HG02571 (cell line): Measurements from ENCODE around the gene AMDHD2.
"Not testable (repeated sequence)": the region's sequence is repeated elsewhere in the genome, so short reads cannot be mapped to it uniquely, and the experiment has no call there.

ENCODE experiments used
- ATAC-seq: cut with Tn5 transposase; IDR thresholded peaks from one replicate; pipeline ENCODE4 v1.9.1; 2021; ENCODE audit warnings: mild to moderate bottlenecking, moderate library complexity; ENCODE audit not compliant: unreplicated experiment

The AMDHD2 gene, protein sequence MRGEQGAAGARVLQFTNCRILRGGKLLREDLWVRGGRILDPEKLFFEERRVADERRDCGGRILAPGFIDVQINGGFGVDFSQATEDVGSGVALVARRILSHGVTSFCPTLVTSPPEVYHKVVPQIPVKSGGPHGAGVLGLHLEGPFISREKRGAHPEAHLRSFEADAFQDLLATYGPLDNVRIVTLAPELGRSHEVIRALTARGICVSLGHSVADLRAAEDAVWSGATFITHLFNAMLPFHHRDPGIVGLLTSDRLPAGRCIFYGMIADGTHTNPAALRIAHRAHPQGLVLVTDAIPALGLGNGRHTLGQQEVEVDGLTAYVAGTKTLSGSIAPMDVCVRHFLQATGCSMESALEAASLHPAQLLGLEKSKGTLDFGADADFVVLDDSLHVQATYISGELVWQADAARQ

DNA sequence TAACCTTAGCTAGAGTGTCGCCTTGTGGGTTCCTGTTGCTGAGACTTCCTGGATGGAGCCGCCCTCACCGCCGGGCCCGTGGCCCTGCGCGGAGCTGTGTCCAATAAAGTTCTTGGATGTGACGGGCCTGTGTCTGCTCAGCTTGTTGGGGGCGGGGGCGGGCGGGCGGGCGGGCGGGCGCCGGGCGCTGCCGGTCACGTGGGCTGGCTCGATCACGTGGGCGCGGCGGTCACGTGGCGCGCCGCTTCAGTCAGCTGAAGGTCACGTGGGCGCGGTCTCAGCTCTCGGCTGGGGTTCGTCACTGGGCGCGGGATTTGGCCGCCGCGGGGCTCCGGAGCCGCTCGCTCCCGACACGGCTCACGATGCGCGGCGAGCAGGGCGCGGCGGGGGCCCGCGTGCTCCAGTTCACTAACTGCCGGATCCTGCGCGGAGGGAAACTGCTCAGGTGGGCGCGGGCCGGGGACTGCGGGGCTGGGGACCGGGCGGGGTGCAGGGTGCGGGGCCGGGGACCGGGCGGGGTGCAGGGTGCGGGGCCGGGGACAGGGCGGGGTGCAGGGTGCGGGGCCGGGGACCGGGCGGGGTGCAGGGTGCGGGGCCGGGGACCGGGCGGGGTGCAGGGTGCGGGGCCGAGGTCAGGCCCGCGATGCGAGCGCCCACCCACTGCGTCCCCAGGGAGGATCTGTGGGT, at the start of gene AMDHD2:
TSS of gene AMDHD2 (plus strand) at position 275 of the 687 bp plus-strand sequence. CDS start at position 363, 88 bp downstream.
- ATAC-seq = peak; percentile 45

DNA sequence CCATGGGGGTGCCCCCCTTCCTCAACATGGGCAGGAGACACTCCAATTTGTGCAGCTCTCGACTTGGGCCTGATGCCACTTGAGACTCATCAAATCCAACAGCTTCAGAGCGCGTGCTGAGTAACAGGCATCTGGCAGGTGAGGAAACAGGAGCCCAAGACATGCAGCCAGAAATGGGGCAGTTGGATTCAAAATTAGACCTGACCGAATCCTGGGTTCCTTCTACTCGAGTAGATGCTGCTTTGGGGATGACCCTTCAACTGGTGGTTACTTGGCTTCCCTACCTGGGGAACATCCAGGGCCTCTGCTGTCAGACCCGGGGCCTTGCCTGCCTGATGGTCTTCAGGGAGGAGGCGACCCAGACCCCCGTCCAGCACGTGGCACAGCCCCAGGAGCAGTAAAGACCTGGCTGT, 49.6 kb upstream of the AMDHD2 start:
- no peak for ATAC-seq

DNA sequence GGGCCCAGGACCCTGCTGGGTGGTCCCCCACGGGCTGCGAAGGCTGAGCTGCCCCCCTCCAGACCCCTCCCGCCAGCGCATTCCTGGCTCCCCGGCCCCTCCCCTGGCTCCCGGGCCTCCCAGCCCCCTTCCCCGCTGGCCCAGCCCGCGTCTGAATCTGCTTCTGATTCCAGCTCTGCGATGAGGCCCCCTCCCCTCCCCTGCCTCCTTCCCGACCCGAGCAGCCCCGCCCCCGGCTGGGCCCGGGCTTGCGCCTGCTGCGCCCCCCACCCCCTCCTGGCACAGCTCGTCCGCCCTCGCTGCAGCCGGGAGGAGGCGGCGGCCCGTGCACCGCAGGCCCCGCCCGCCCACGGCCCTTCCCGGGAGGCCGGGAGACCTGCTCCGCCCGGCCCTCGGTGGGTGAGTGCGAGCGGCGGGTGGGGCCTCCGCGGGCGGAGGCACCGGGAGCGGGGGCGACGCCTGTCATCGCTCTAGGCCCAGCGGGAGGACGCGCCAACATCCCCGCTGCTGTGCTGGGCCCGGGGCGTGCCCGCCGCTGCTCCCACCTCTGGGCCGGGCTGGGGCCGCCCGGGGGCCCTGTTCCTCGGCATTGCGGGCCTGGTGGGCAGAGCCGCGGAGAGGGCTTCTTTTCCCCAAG, 49.0 kb upstream of the AMDHD2 start, which contains the start of gene NTN3:
TSS of gene NTN3 (plus strand) at position 282 of the 637 bp plus-strand sequence. CDS start 405 bp downstream, outside the sequence.
- ATAC-seq = no peak

DNA sequence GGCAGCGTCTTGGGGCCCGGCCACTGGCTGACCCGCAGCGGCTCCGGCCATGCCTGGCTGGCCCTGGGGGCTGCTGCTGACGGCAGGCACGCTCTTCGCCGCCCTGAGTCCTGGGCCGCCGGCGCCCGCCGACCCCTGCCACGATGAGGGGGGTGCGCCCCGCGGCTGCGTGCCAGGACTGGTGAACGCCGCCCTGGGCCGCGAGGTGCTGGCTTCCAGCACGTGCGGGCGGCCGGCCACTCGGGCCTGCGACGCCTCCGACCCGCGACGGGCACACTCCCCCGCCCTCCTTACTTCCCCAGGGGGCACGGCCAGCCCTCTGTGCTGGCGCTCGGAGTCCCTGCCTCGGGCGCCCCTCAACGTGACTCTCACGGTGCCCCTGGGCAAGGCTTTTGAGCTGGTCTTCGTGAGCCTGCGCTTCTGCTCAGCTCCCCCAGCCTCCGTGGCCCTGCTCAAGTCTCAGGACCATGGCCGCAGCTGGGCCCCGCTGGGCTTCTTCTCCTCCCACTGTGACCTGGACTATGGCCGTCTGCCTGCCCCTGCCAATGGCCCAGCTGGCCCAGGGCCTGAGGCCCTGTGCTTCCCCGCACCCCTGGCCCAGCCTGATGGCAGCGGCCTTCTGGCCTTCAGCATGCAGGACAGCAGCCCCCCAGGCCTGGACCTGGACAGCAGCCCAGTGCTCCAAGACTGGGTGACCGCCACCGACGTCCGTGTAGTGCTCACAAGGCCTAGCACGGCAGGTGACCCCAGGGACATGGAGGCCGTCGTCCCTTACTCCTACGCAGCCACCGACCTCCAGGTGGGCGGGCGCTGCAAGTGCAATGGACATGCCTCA, 48.3 kb upstream of the AMDHD2 start:
- no peak for ATAC-seq

DNA sequence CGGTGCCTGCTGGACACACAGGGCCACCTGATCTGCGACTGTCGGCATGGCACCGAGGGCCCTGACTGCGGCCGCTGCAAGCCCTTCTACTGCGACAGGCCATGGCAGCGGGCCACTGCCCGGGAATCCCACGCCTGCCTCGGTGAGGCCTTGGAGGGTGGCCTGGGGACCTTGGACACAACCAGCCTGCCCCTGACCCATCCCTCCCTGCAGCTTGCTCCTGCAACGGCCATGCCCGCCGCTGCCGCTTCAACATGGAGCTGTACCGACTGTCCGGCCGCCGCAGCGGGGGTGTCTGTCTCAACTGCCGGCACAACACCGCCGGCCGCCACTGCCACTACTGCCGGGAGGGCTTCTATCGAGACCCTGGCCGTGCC, 47.7 kb upstream of the AMDHD2 start:
- ATAC-seq = no peak

DNA sequence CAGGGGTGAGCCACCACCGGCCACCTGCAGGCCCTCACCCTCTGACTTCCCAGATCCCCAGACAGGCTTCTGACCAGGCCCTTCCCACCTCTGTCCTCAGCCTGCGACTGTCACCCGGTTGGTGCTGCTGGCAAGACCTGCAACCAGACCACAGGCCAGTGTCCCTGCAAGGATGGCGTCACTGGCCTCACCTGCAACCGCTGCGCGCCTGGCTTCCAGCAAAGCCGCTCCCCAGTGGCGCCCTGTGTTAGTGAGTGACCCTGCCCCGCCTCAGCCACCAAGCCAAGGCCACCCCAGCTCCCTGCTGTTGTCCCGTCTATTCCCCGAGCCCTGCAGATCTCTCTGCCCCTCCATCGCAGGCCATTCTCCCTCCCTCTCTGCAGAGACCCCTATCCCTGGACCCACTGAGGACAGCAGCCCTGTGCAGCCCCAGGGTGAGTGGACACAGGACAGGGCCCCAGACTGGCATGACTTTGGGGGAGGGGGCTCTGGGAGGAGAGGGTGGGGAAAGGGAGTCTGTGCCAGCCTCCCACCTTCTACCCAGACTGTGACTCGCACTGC, 47.2 kb upstream of the AMDHD2 start:
- ATAC-seq = no peak

DNA sequence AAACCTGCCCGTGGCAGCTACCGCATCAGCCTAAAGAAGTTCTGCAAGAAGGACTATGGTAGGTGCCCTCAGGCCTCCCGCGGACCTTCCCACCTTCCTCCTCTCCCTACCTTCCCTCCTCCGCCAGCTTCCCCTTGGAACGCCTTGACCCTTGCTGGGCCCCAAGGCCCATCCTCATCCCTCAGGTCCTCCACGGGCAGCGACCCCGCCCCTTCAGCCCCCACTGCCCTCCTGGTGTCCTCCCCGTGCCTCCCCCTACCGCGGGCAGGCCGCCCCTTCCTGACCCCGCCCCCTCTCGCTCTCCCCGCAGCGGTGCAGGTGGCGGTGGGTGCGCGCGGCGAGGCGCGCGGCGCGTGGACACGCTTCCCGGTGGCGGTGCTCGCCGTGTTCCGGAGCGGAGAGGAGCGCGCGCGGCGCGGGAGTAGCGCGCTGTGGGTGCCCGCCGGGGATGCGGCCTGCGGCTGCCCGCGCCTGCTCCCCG, 46.7 kb upstream of the AMDHD2 start:
- ATAC-seq = no peak

DNA sequence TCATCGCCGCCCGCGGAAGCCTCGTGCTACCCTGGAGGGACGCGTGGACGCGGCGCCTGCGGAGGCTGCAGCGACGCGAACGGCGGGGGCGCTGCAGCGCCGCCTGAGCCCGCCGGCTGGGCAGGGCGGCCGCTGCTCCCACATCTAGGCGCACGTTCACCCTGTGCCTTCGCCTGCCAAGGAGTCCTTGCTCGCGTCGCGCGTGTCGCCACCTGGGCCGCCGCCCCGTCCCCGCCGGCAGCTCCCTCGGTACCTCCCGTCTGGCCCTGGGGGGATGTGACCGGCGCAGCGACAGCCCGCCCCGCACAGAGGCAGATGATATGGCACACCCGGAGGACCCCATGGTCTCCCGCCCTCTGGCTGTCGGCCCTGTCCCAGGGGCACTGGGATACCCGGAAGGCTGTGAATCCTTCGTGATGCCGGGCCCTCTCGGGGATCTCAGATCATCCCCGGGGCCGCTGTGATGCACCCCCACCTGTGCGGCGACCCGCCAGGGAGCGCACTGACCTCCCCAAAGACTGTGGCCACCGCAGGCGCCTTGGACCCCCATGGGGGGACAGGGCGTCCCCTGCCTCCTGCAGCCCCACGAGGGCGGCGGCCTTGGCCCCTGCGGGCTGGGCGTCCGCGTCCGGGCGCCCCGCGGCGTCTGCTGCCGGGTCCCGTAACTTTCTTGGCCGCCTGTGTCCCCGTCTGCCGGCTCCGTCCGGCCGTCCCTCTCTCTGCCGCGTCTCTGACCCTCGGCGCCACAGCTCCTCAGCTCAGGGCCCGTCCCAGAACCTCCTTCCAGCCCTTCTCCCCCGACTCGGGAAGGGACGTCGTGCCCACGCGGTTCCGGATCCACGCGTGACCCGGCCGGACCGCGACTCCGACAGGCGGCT, 45.9 kb upstream of the AMDHD2 start:
- no peak for ATAC-seq

DNA sequence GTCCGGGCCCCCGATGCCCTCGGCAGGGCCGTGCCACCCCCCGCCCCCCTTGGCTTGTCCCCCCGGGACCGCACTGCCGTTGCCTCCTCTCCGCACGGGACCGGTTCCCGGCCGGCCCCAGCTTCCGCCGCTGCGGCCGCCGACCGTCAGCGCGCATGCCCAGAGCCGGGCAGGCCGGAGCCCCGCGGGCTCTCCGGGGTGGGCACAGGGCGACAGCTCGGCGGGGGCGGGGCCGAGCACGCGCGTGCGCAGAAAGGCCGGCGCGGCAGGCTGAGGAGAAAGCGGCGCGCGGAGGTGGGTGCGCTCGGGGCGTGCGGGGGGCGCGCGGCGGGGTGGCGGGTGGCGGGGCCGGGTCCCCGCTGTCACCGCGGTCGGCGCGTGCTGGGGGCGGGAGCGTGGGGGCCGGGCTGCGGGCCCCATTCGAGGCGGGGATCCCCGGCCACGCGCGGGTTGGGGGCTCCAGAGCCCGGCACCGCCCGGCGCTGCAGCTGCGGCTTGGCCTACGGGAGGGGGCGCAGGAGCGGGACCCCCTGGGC, 45.2 kb upstream of the AMDHD2 start, which contains the start of gene TBC1D24:
TSS of gene TBC1D24 (plus strand) at position 251 of the 536 bp plus-strand sequence. CDS start 21,022 bp downstream, outside the sequence.
- peak; percentile 49 for ATAC-seq

DNA sequence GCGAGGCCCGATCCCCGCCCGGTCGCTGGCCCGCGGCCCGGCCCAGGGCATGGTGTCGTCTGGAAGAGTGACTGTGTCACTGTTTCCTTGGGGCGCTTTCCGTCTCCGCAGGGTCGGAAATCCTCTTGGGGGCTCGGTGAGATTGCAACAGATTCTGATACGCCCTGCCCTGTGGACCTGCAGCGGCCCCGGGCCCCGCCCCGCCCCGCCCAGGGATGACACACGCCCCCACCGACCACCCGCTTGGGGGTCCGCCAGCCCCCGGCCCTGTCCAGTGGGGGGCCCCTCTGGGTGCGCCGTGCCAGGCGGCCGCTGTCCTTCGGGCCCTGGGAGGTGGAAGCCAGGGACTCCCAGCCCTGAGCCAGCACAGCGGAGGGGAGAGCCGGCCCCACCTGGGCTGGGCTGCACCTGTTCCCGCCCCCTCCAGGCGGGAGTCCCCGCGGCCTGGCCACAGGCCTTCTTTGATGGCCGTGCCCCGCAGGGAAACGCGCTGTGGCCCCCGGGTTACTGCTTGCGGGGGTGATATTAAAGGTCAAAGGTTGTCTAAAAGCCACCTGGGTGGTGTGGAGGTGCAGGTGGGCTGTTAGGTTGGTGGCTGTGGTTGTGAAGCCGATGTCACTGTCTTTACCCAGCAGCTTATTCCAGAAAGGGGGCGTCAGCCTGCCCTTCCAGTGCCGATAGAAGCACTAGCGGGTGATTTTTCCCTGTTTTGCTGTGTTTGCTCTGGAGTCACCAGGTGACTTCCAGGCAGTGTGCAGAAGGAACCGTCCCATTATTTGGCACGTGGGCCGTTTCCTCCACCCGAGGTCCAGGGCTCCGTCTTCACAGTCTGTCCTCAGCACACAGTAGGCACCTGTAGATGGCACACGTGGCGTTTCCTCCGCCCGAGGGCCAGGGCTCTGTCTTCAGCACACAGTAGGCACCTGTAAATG, 44.5 kb upstream of the AMDHD2 start:
- no peak for ATAC-seq

DNA sequence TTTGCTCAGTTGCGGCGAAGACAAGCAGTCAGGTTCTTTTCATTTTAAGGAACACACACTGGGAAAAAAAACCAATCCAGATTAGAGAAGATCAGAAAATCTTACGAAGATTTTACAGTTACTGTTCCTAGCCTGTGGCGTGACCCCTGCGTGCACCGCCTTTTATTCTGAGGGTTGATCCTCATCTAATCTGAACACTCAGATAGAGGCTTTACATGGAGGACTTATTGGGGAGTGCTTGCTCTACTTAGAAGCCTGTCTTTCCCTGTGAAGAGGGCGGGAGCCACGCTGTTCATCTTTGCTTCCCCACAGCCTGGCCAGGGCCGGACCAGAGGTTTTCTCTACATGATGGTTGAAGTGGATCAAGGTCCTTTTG, 43.8 kb upstream of the AMDHD2 start:
- ATAC-seq = no peak

DNA sequence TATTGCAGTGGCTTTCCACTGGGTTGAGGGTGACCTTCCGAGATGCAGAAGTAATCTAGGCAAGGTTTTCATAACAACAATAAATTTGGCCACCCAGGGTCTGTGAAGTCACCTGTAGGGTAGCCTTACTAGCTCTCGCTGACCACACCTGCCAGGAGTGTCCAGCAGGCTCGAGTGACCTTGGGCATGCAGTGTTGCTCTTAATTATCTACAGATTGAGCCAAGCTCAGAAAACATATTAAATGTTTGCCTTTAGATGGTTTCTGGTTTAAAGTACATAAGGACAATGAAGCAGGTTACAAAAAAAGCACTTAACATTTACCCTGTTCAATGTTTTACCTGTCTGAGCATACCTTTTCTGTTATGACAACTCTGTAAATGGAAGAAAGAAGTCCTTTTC, 43.4 kb upstream of the AMDHD2 start:
- no peak for ATAC-seq

DNA sequence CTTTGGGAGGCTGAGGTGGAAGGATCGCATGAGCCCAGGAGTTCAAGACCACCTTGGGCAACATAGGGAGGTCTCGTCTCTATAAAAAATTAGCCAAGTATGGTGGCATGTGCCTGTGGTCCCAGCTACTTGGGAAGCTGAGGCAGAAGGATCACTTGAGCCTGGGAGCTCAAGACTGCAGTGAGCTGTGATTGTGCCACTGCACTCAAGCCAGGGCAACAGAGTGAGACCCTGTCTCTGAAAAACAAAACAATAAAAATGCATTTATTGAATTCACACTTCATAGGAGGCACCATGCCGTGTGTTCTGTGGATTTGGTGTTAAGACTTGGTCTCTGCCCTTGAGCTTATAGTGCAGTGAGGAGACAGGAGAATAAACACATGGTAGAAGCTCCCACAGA, 42.8 kb upstream of the AMDHD2 start:
- ATAC-seq = no peak

DNA sequence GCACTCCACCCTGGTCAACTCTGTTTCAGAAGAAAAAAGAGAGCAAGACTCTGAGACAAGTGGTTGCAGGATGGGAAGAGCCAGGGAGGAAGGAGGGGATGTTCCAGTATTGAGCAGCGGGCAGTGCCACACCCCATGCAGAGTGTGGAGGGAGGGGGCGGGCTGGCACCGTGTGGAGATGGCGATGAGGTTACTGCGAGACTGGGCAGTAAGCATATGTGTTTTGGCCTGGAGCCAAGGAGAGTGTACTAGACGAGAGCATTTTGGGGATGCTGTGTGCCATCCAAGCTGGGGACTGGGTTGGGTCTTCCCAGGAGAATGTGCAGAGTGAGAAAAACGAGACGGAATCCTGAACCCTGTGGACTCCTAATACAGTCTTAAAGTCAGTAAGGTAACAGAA, 41.9 kb upstream of the AMDHD2 start:
- ATAC-seq = no peak

DNA sequence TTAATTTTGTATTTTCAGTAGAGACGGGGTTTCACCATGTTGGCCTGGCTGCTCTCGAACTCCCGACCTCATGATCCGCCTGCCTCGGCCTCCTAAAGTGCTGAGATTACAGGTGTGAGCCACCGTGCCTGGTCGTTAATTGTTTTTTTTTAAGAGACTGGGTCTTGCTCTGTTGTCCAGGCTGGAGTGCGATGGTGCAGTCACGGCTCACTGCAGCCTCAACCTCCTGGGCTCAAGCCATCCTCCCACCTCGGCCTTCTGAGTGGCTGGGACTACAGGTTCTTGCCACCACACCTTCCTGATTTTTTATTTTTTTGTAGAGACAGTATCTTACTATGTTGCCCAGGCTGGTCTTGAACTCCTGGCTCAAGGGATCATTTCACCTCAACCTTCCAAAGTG, 40.2 kb upstream of the AMDHD2 start:
- ATAC-seq = not testable (repeated sequence)

DNA sequence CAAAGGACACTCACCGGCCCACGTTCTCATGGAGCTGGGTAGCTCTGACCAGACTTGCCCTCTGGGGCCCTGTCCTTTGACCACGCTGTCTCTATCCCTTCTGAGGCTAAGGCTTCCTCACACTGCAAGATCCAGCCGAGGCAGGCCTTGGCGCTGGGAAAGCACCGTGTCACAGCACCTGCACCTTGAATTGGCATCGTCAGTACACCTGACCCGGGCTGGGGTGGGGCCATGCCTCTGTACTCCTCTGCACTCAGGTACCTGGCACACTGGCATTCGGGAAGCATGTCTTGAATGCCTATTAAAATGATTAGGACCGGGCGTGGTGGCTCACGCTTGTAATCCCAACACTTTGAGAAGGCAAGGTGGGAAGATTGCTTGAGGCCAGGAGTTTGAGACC, 39.2 kb upstream of the AMDHD2 start:
- ATAC-seq = no peak

DNA sequence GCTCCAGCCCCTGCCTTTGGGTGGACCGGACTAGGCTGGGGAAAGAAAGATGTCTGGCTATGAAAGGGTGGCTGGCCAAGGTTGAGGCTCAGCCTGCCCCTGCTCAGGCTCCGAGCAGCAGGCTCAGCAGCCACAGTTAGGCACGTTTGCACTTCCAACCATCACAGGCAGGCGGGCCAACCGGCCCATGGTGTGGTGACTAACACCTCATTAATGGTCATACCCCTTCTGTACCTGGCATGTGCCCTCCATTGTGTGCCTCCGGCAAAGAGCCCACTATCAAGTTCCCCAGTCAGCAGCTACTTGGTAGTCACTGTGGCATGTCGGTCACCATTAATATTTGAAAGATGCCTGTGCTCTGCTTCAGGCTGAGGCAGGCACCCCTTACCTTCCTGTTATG, 38.5 kb upstream of the AMDHD2 start:
- ATAC-seq = no peak

DNA sequence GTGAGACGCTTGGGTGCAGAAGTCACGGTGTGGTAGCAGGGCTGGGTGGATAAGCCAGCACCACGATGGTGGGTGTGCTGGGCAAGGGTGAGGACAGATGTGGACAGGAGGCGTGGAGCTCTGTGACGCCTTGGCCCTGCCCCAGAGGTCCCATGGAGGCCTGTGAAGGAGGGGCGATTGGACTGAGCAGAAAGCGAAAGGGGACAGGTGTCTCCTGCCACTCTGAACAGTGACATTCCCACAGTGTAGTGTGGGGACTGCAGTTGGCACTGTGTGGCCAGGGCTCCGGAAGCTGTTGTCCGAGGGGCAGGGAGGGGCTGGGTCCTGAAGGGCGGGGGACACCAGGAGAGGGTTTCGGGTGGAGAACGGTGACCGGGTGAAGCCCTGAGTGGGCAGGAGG, 37.9 kb upstream of the AMDHD2 start:
- ATAC-seq = no peak
